ENCODE measurements around the gene TBX15.
"Not testable (repeated sequence)": the region's sequence is repeated elsewhere in the genome, so short reads cannot be mapped to it uniquely, and the experiment has no call there.

TBX15 gene

DNA sequence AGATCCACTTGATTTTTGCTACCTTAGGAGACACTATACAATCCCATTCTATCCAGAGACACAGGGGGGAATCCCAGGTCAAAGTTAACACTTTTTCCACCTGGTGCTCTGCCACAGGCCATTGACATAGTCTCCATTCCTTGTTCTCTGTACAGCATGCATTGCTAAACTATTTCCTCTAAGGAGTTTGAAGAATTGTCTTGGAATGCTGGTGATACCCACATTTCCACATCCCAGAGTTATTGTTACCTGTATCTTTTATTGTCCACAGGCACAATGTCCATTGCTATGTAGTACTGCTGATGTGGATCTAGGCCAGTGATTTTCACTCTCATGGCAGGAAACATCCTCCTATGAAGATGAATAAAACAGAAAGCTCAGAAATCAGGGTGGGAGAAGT lies 61.9 kb downstream of the TBX15 start:
- DNase-seq (ENCODE audit: low read depth), result no peak

DNA sequence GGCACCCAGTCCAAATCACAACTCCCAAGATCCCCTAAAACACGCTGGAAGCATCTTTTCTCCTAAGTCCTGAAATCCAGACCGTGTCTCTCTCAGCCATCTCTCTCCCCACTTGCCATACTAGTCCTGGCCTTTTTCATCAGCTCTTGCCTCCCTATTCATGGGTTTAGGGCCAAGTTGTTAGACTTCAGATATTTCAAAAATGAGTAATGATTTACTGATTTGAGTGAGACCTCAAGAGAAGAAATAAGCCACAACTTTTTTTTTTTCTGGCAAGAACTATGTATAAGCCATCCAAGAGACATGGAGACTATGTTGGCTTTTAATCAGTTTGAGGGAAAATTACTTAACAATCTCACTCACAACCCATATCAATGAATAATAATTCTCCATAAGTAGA lies 62.5 kb downstream of the TBX15 start:
- DNase-seq (ENCODE audit: low read depth), result no peak

DNA sequence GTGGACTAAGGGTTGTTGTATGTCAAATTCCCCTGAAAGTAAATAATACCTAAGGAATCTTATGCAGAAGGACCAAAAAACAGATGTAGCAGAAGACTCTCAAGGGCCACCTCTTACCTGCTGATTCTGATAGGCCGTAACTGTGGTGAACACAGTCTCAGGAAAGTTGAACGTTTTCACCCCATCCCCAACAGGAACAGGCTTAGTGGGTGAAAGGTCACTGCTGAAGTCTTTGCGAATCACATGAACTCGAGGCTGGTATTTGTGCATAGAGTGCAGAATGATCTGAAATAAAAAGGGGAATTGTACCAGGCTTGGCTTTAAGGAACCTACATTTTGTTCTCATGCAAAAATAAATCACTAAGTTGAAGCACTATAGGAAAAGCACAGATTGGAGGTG lies 64.8 kb downstream of the TBX15 start:
- DNase-seq (ENCODE audit: low read depth), result no peak

DNA sequence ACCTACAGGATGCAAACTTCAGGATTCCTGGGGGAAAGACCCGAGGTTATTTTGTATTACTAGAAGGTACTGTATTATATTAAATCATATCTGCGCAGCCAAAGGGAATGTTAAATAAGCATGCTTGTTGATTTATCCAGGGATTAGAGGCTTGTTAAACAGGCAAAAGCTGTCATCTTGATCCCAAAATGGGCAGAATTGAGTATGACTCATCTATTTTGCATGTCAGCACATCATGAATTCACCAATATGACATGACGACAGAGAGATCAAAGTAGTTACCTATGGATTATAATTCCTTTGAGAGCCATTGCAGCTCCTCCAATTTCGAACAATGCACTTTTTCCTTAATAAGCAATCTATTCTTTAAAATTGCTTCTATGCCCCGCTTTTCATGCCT lies 66.1 kb downstream of the TBX15 start:
- DNase-seq (ENCODE audit: low read depth), result no peak

DNA sequence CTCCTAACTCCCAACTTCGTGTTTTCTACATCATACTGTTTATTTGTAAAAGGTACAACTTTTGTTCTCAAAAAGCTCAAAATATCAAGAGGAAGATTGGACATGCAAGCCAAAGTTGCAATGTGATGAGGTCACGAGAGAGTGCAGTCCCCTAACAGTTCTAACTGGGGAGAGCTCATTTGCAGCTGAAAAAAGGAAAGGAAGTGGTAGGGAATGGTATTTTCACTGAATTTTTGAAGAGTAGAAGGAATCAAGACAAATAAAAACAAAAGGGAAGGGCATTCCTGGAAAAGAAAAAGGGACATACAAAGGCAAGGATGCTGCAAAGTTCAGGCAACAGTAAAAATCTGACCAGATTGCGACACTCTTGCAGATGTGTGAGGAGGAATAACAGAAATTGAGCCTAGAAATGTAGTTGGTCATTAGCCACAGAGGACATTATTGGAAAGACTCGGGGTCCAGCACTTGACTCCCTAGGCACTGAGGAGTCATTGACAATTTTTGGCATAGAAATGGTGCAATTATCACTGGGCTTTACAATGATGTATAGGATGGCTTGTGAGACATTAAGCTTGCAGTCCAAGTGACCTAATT lies 67.9 kb downstream of the TBX15 start:
- no peak for DNase-seq (ENCODE audit: low read depth)

DNA sequence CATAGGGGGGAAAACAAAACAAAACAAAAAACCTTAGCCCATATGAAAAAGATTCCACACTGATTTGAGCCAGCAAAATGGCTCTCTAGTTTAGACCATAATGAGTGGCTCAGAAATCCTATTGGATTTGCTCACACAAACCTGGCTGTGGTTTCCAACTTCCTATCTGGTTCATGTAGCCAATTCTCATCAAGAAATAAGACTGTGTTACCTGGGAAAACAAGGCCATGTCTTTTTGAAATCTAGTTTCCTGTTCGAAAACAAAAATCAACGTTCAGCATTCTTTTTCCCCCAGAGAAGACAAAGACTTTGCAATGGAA lies 69.2 kb downstream of the TBX15 start:
- no peak for DNase-seq (ENCODE audit: low read depth)

DNA sequence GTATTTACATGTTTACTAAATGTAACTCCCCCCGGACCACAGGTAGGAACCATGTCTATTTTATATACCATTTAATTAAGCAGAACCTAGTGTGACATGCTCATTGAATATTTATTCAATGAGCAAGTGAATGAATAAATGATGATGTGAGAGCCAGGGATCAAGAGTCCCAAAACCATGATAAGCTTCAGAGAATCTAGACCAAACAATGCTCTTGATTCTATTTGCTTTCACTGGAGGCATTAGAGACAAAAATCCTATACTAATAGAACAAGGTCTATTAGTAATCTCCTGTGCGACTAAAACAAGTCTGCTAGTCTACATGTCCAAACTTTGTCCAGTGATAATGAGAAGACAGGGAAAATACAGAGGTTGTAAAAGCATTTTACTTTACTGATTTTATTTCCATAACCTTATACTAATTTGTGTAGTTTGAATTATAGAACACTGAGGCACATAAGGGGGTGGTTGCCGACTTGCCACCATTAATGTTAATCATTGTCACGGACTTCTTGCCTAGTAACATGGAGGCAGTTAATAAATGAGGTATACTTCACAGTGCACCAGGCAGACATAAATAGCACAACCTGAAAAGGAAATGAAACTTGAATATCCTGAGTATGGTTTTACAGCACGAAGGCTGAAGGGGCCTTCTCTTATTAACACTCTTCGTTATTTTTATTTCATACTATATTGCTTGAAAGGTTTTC lies 69.8 kb downstream of the TBX15 start:
- no peak for DNase-seq (ENCODE audit: low read depth)

DNA sequence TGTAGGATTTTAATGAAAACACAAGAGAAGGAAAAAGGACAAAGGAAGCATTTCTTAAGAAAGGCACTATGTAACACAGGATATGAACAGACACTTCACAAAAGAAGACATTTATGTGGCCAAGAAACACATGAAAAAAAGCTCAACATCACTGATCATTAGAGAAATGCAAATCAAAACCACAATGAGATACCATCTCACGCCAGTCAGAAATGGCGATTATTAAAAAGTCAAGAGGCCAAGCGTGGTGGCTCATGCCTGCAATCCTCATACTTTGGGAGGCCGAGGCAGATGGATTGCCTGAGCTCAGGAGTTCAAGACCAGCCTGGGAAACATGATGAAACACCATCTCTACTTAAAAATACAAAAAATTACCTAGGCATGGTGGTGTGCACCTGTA lies 71.8 kb downstream of the TBX15 start:
- not testable (repeated sequence) for DNase-seq (ENCODE audit: low read depth)

DNA sequence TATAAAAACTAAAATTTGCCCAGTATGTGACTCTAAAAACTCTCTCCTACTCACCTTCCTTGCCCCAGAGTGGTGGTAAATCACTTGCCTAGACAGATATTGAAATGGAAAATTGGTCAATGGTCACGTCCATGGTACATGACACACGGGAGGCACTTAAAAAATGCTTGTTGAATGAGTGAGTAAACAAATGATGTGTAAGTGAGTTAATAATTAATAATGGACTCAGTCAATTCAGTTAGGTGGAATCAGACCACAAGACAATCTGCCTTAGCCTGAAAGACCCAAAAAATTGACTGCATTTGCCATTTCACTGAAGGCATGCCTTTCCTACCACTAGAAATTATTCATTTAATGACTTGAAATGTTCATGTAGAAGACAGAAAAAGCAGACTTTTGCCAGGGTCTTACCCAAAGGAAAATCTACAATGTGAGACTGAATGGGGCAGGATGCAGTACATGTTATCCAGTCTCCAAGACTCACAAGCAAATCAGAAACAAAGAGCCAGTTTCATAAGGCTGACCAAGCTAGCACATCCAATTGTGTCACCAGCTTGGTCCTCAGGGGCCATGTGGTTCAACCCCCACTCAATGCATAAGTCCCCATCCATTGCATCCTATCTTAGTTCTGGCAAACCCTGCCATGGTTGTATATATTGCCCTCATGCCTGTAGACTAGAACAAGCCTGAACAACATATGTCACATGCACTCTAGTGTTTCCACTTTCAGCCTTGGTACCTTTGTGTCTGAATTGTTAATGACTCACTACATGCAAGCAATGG lies 73.6 kb downstream of the TBX15 start:
- no peak for DNase-seq (ENCODE audit: low read depth)

DNA sequence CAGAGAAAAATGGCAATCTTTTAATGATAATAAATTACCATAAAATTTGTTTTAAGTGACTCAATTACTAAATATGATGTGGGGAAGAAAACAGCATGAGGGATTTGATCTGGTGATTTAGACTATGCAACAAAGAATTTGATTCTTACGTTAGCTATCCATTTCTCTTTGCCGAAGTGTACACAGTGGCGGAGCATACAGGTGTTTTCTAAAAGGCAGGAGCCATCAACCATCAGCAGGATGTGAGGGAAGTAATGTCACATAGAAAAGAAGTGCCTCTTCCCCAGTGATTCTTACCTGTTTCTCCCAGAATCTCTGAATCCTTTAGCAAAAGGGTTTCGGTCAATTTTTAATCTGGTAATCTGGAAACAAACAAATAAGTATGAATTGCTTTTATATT lies 74.3 kb downstream of the TBX15 start:
- no peak for DNase-seq (ENCODE audit: low read depth)

DNA sequence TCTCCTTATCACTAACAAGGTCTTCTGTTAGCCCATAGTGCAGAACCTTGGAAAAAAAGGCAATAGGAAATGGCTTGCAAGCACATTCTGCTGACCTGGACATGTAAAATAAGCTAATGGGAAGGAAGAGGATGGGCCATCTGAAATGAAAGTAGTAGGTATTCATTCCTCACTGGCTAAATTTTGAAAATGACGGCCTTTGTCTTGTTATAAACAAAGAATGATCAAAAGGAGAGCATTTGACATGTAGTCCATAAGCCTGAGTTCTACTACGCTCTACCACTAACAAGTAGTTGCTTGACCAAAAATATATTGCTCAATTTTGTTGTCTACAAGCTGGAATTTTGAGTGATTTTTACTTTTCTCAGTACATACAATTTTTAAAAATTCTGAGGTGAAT lies 75.6 kb downstream of the TBX15 start:
- DNase-seq (ENCODE audit: low read depth), result no peak

DNA sequence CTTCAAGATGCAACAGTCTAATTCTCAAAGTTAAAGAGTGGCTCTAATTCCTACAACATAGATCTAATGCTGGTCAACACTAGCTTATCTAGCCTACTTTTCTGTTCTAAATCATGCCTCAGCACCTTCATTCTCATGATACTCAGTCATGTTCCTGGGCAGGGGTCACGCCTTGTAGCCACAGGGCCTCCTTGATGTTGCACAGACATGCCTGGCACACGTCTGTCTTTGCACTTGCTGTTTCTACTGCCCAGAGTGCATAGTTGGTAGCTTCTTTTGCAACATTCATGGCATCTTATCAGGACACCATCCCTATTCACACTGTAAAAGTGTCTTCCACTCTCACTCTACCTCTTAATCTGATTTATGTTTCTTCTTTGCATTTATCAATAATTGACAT lies 76.6 kb downstream of the TBX15 start:
- no peak for DNase-seq (ENCODE audit: low read depth)

DNA sequence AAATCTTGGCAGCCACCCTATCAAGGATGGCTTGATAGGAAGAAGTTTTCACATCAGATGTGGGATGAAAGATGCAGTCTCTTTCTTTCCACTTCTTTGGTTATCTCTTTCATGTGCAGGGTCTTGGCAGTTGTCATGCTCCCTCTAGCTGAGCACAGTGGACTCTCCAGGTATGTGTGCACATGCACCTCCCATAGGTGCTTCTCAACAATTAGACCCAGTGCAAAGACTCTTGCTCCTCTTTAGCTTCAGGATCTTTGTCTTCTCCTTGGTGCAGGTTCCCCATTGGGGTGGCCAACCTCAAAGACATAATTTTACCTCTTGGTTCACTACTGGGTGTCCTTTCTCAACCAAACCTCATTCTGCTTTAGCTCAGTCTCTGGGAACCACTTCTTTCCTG lies 80.7 kb downstream of the TBX15 start:
- DNase-seq (ENCODE audit: low read depth), result no peak

DNA sequence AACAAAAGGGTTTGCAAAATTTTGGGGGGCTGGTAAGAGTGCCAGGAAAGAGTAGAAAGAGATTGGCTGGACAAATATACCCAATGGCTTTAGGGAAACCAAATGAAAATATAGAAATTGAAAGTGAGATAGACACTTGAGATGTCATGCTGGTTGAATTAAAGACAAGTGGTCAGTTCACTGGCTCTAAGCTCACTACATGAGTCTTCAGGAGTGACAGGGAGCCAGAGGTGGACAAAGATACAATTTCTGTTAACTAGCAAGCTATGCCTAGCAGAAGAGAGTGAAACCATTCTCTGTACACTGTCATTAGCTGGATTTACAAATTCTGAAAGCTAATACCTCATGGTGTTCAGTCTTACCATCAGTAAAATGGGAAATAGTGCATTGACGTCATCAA lies 82.5 kb downstream of the TBX15 start:
- no peak for DNase-seq (ENCODE audit: low read depth)

DNA sequence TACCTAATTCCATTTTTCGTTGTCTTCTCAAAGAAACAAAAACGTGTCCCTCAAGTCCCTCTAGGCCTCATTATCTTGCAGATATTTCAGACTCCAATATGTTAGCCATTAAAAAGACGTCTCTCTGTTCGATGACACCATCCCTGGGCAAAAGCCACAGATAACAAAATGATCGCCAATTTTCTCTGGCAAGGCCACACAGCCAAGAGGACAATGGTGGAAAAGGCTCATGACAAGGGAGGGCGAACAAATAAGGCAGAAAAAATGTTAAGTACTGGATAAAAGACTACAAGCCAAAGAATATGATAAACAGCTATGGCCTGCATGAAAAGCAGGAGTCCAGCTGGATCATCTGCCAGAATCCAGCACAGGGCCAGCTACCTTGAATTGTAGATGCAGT lies 82.9 kb downstream of the TBX15 start:
- no peak for DNase-seq (ENCODE audit: low read depth)

DNA sequence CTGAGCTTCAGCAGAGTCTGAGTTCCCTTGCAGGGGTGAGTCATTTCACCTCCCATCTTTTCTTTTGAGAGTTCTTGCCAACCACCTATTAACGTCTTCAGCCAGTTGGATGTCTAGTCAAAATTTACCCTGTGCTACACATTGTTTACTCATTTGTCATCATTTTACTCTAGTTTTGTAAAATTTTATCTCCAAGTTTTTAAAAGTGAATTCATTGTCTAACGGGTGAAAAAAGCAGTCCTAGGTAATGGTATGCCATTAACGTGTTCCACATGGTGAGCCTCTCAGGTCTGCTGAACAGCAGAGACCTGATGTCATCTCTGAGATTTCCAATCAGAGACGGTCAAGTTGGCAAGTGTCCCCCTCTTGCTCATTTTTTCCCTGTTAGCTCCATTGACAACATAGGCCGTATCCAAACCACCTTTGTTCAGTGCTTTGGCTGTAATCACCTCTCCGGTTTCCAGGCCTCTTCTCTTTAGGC lies 85.4 kb downstream of the TBX15 start:
- no peak for DNase-seq (ENCODE audit: low read depth)

DNA sequence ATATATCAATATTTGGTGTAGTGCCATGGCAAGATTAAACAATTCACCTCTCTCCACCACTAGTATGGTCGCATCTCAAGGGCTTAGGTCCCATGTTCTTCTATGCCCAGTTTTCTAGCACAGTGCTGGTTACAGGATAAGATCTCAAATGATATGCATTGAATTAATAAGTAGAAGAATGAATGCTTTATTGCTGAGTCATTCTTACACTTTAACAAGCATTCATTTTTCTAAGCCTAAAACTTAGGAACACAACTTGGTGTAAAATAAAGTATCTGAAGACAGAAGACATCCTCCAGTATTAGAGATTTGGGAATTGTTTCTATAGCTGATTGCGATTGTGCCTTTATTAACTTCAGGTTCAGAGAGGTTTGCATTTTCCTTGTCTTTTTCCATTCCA lies 85.8 kb downstream of the TBX15 start:
- DNase-seq (ENCODE audit: low read depth), result no peak

DNA sequence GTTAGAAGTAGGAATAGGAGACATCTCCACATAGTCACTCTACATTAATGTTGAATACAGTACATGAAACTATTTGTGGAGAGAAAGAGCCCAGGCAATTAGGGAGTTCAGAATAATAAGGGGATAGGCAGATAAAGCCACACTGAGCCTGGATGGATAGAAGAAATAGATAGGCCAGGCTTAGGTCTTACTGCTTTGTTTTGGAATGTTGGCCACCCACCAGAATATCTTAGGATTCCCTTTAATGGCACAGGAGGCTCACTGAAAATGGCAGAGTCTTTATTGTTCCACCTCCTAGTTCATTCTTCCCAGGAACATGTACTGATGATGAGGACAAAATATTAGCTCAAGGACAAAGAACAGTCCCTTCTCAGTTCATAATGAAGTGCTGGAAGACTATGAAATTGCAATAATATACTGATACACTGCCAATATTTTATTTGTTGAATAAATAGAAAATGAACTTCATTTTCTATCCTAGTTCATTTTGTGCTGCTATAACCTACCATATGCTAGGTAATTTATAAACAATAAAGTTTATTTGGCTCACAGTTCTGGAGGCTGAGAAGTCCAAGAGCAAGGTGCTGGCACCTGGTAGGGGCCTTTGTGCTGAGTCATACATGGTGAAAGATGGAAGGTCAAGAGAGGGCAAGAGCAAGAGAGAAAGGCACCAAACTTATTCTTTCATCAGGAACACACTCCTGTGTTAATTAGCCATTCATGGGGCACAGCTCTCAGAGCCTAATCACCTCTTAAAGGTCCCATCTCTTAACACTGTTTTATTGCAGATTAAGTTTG lies 87.3 kb downstream of the TBX15 start:
- no peak for DNase-seq (ENCODE audit: low read depth)

DNA sequence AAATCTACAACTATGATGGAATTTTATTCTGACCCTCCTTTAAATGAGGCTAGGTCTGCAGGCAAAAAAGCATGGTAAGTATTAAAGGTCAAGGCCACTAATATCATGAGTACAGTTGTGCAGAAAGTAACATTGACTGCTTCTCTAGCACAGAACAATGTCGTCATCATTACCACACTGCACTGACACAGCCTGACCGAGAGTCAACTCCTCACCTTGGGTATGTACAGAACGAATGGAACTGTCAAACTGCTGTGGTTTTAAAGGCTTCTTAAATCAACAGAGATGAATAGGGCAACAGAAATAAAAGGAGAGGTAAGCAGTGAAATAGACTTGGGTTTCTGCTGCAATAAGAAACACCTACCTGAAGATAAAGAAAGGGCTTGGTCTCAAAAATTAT lies 88.8 kb downstream of the TBX15 start:
- DNase-seq (ENCODE audit: low read depth), result no peak

DNA sequence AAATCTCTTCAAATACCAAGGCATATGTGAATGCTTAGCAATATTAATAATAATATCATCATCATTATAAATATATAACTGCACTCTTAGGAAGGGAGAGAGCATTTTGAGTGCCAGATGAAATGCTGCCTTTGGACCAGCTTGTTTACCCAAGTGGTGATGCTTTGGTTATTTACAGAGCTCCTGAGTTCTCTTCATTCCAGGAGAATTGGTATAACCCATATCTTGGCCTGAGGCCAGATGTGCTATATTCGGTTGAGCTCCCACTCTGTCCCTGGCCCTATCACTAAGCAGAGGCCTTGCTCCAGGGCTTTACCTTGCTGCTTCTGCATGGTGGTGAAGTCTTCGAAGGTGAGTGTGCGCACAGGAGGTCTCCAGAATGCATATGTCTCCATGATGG lies 89.4 kb downstream of the TBX15 start:
- no peak for DNase-seq (ENCODE audit: low read depth)

DNA sequence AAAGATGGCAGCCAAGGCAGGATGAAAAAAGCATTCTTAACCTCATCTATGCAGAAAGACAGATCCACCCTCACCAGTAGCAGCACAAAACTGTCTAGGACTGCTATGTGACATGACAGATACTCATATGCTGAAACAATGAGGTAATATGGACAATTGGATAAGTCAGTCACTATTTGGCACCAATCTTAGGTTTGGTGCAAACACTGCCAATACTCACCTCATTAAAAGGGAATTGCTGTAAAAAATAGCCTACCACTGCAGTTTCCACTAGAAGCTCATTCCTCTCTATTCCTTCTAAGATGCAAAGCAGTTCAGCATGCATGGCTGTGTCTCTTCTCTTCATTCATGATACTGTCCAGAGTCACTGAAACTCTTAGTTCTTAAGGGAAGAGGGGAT lies 91.7 kb downstream of the TBX15 start:
- DNase-seq (ENCODE audit: low read depth), result no peak

DNA sequence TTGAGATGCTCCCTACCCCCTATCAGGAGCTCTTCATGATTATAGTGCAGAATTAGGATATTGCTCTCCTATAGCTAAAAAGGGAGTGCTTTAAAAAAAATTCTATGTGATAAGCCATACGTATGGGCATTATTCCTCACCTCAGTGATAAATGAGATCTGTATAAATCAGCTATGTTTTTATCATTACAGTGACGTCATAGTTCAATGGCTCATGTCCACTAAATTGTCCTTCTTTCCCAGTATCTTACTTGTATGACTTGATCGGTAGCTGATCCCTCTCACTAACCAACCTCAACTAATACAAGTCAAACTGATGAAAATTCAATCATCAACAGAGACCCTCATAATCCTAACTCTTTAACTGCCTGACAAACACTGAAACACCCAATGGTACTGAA lies 93.3 kb downstream of the TBX15 start:
- DNase-seq (ENCODE audit: low read depth), result no peak

All from activated T-helper 1 cell treated with Interleukin-2 at 50 U/mL for 16 hours (primary cell).